Mammary epithelial cell (primary cell): ENCODE data around the gene ZNF862.

Experiments
- EZH2 ChIP-seq: IDR thresholded peaks from 2 replicates; pipeline ENCODE4 v1.6.1; 2012; ENCODE audit warnings: low read length, inconsistent platforms, borderline replicate concordance
- TF ChIP-seq, protein P1 (sequence below), 2 donors: IDR thresholded peaks in 1 of 2; conservative IDR thresholded peaks in 1 of 2; 2 replicates each; pipeline ENCODE4 v1.5.1; 2011 to 2012; ENCODE audit warnings: inconsistent platforms in 2 of 2, low read length in 2 of 2, mild to moderate bottlenecking in 2 of 2, control low read depth in 1 of 2, low read depth in 1 of 2; ENCODE audit not compliant: insufficient read depth in 1 of 2; ENCODE audit errors: extremely low read depth in 1 of 2

GRCh38 chr7:149865437-149865836 lies 27.3 kb downstream of the ZNF862 start:
- TF ChIP-seq, protein P1, sequence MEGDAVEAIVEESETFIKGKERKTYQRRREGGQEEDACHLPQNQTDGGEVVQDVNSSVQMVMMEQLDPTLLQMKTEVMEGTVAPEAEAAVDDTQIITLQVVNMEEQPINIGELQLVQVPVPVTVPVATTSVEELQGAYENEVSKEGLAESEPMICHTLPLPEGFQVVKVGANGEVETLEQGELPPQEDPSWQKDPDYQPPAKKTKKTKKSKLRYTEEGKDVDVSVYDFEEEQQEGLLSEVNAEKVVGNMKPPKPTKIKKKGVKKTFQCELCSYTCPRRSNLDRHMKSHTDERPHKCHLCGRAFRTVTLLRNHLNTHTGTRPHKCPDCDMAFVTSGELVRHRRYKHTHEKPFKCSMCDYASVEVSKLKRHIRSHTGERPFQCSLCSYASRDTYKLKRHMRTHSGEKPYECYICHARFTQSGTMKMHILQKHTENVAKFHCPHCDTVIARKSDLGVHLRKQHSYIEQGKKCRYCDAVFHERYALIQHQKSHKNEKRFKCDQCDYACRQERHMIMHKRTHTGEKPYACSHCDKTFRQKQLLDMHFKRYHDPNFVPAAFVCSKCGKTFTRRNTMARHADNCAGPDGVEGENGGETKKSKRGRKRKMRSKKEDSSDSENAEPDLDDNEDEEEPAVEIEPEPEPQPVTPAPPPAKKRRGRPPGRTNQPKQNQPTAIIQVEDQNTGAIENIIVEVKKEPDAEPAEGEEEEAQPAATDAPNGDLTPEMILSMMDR (conservative IDR thresholded peaks at IDR 0.05 in 1 of 2, IDR thresholded peaks at IDR 0.05 in 1 of 2; ENCODE audit: extremely low read depth in 1 of 2, insufficient read depth in 1 of 2, low read depth in 1 of 2, low read length in 2 of 2): no peak
- no peak for TF ChIP-seq EZH2
